HepG2 (cell line): ENCODE results near the gene FTCD. TPM values are rescaled to one million over a fixed set of nuclear protein-coding genes. Genes with fewer than 3 reads are reported as not detected.

Source experiments
- BCLAF1 ChIP-seq: fragments of 450-650 bp; IDR thresholded peaks from 2 replicates; pipeline ENCODE4 v1.6.1; 2017; ENCODE audit warnings: mild to moderate bottlenecking
- RFX3 ChIP-seq: IDR thresholded peaks from 2 replicates; pipeline ENCODE4 v1.6.1; 2016; ENCODE audit warnings: missing biosample characterization, missing genetic modification reagents
- ZBTB44 ChIP-seq: sonication (generic); formaldehyde crosslinking; IDR thresholded peaks from 2 replicates; pipeline ENCODE4 v1.4.0; 2020; ENCODE audit warnings: missing genetic modification reagents
- ZFAT ChIP-seq: sonication (generic); formaldehyde crosslinking; conservative IDR thresholded peaks from 2 replicates; pipeline ENCODE4 v1.8.1; 2023; ENCODE audit warnings: missing genetic modification reagents, inconsistent platforms
- ZNF136 ChIP-seq: sonication (generic); formaldehyde crosslinking; IDR thresholded peaks from 2 replicates; pipeline ENCODE4 v1.8.1; 2022; ENCODE audit warnings: low read depth, mild to moderate bottlenecking, moderate library complexity, missing genetic modification reagents
- ZNF333 ChIP-seq: sonication (generic); formaldehyde crosslinking; IDR thresholded peaks from 2 replicates; pipeline ENCODE4 v1.4.0; 2020; ENCODE audit warnings: mild to moderate bottlenecking, missing genetic modification reagents, borderline replicate concordance
- ZNF552 ChIP-seq: sonication (generic); formaldehyde crosslinking; IDR thresholded peaks from 2 replicates; pipeline ENCODE4 v1.9.0; 2022; ENCODE audit warnings: missing genetic modification reagents, mild to moderate bottlenecking, borderline replicate concordance
- ZNF670 ChIP-seq: sonication (generic); formaldehyde crosslinking; IDR thresholded peaks from 2 replicates; pipeline ENCODE4 v1.8.0; 2022; ENCODE audit warnings: mild to moderate bottlenecking, missing genetic modification reagents, borderline replicate concordance
- polyA plus RNA-seq, 8 experiments: library from polyadenylated mRNA; depleted of rRNA in 3 of 8; stranded (reverse) in 7 of 8; unstranded in 1 of 8; fragments of >200 nt; fragmentation: Illumina TruSeq in 4 of 8; extraction: Trizol in 4 of 8; gene quantifications; 2 replicates each; pipeline versions ENCODE4 v1.2.1 to v1.2.3, GENCODE V29; 2011 to 2016; ENCODE audit warnings: low read depth in 4 of 8, missing spikeins in 1 of 8, mixed read lengths in 1 of 8; ENCODE audit not compliant: insufficient read depth in 1 of 8
- total RNA-seq, 5 experiments: library from RNA; depleted of rRNA; stranded (reverse); fragments of >200 nt; fragmentation: Illumina TruSeq; extraction: Trizol; gene quantifications; 2 replicates each; pipeline ENCODE4 v1.2.3, GENCODE V29; 2016; ENCODE audit warnings: low read depth in 1 of 5
- TF ChIP-seq, protein P1 (sequence below), 2 experiments: fragments of 450-650 bp in 1 of 2; sonication (generic) in 1 of 2; formaldehyde crosslinking in 1 of 2; IDR thresholded peaks; 2 replicates each; pipeline versions ENCODE4 v1.6.1 to v1.8.0; 2016 to 2022; ENCODE audit warnings: antibody characterized with exemption in 1 of 2, mild to moderate bottlenecking in 1 of 2, missing genetic modification reagents in 1 of 2
- TF ChIP-seq, protein P2 (sequence below): sonication (generic); formaldehyde crosslinking; IDR thresholded peaks from 2 replicates; pipeline ENCODE4 v1.8.1; 2022; ENCODE audit warnings: mild to moderate bottlenecking, missing genetic modification reagents

The FTCD gene
- total and polyA plus RNA-seq, 2 of the 13 experiments (the other 11 are each of a cell fraction or from before 2014, with no cell fraction given): 75.7 to 105 TPM

- TF ChIP-seq ZNF333 (CRISPR knock-in tag) (peak; percentile 33; the same call in 1 of the 2 replicates), RFX3 (CRISPR knock-in tag) (no peak), ZBTB44 (no peak), BCLAF1 (no peak), ZNF552 (0 out of 2 replicates have a peak, but pooled peaks have one; percentile 19), ZNF136 (CRISPR knock-in tag) (peak; percentile 73; the same call in 1 of the 2 replicates), ZNF670 (CRISPR knock-in tag) (peak; percentile 93), ZFAT (no peak)
- TF ChIP-seq, protein P1, sequence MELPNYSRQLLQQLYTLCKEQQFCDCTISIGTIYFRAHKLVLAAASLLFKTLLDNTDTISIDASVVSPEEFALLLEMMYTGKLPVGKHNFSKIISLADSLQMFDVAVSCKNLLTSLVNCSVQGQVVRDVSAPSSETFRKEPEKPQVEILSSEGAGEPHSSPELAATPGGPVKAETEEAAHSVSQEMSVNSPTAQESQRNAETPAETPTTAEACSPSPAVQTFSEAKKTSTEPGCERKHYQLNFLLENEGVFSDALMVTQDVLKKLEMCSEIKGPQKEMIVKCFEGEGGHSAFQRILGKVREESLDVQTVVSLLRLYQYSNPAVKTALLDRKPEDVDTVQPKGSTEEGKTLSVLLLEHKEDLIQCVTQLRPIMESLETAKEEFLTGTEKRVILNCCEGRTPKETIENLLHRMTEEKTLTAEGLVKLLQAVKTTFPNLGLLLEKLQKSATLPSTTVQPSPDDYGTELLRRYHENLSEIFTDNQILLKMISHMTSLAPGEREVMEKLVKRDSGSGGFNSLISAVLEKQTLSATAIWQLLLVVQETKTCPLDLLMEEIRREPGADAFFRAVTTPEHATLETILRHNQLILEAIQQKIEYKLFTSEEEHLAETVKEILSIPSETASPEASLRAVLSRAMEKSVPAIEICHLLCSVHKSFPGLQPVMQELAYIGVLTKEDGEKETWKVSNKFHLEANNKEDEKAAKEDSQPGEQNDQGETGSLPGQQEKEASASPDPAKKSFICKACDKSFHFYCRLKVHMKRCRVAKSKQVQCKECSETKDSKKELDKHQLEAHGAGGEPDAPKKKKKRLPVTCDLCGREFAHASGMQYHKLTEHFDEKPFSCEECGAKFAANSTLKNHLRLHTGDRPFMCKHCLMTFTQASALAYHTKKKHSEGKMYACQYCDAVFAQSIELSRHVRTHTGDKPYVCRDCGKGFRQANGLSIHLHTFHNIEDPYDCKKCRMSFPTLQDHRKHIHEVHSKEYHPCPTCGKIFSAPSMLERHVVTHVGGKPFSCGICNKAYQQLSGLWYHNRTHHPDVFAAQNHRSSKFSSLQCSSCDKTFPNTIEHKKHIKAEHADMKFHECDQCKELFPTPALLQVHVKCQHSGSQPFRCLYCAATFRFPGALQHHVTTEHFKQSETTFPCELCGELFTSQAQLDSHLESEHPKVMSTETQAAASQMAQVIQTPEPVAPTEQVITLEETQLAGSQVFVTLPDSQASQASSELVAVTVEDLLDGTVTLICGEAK (IDR thresholded peaks at IDR 0.05): no peak
- TF ChIP-seq, protein P1 (CRISPR knock-in tag; IDR thresholded peaks at IDR 0.05): peak; percentile 71; the same call in 1 of the 2 replicates
- TF ChIP-seq, protein P2, sequence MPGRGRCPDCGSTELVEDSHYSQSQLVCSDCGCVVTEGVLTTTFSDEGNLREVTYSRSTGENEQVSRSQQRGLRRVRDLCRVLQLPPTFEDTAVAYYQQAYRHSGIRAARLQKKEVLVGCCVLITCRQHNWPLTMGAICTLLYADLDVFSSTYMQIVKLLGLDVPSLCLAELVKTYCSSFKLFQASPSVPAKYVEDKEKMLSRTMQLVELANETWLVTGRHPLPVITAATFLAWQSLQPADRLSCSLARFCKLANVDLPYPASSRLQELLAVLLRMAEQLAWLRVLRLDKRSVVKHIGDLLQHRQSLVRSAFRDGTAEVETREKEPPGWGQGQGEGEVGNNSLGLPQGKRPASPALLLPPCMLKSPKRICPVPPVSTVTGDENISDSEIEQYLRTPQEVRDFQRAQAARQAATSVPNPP (CRISPR knock-in tag): 0 out of 2 replicates have a peak, but pooled peaks have one; percentile 31
These were observed at the start of gene FTCD (continued) for GRCh38 chr21:46155514-46156377.
